ENCODE results near the gene UGT2B7. TPM values are rescaled to one million over a fixed set of nuclear protein-coding genes. Genes with fewer than 3 reads are reported as not detected.

Gene UGT2B7
- total RNA-seq, 1 experiment from 2014 or later: not detected

GRCh38 chr4:69093681-69094080, 2.6 kb upstream of the UGT2B7 start:
- no peaks in the 10 kb centered on the region for H3K36me3 Mint-ChIP-seq (ENCODE audit: insufficient read depth in 1 of 3, low read depth in 3 of 3)
- no peaks in the 10 kb centered on the region for H4K20me1 ChIP-seq (ENCODE audit: control insufficient read depth, insufficient read depth, insufficient read length)
- no peak for TF ChIP-seq CTCF (conservative IDR thresholded peaks at IDR 0.05)

More at GRCh38 chr4:69093681-69094080, 2.6 kb upstream of the UGT2B7 start:
- Histone ChIP-seq H3K79me2 (ENCODE audit: insufficient read depth, low read length) (no peaks in the 10 kb centered on the region), H3K23me2 (ENCODE audit: insufficient read length, low read depth, low read length, poor library complexity, severe bottlenecking) (no peaks in the 10 kb centered on the region), H4K8ac (replicated peaks; ENCODE audit: insufficient read length, low read depth, low read length) (no peak overlapping the region), H3K18ac (ENCODE audit: insufficient read length, low read depth, low read length) (no peak overlapping the region), H2BK15ac (ENCODE audit: low read depth, low read length) (no peak overlapping the region), H3K23ac (ENCODE audit: insufficient read length, low read depth, low read length) (no peak overlapping the region), H2AK5ac (ENCODE audit: insufficient read length, low read length) (no peak overlapping the region), H3T11ph (ENCODE audit: low read length) (no peak overlapping the region), H2BK12ac (ENCODE audit: insufficient read length, low read depth, low read length) (no peak overlapping the region), H2AFZ (ENCODE audit: low read length) (no peak overlapping the region), H3K9ac (ENCODE audit: extremely low read depth, insufficient read length, low read length) (no peak overlapping the region), H4K91ac (ENCODE audit: insufficient read length, low read depth, low read length) (no peak overlapping the region), H3K14ac (ENCODE audit: insufficient read depth, low read length) (no peak overlapping the region), H3K4ac (ENCODE audit: low read depth, low read length) (no peak overlapping the region), H3K9me3 (ENCODE audit: control insufficient read depth, low read depth, low read length) (no peaks in the 10 kb centered on the region), H2BK5ac (ENCODE audit: insufficient read length, low read length) (no peak overlapping the region), H4K5ac (ENCODE audit: insufficient read length, low read depth, low read length) (no peak overlapping the region), H3K56ac (ENCODE audit: insufficient read length, low read depth, low read length) (no peak overlapping the region), H3K27me3 (ENCODE audit: insufficient read depth, low read length) (no peaks in the 10 kb centered on the region), H3K4me2 (ENCODE audit: insufficient read depth, insufficient read length, low read length) (no peak overlapping the region), H2BK20ac (ENCODE audit: low read depth, low read length, poor library complexity, severe bottlenecking) (no peak overlapping the region), H3K79me1 (ENCODE audit: insufficient read depth, low read depth, low read length, poor library complexity, severe bottlenecking) (no peaks in the 10 kb centered on the region), H3K4me1 (ENCODE audit: insufficient read depth, low read length) (no peaks in the 10 kb centered on the region), H2BK120ac (ENCODE audit: low read depth, low read length, poor library complexity, severe bottlenecking) (no peak overlapping the region), H3K27ac (ENCODE audit: insufficient read length, low read depth, low read length) (no peak overlapping the region)
- Mint-ChIP-seq H3K4me3 (no peak overlapping the region), H3K9me3 (no peaks in the 10 kb centered on the region), H3K27me3 (ENCODE audit: low read depth) (no peaks in the 10 kb centered on the region), H3K4me1 (peaks cover 3 to 7% of the 10 kb centered on the region in 2 experiments), H3K27ac (no peak overlapping the region)
- no peak for DNase-seq
- WGBS (ENCODE audit: extremely low coverage, insufficient read length, low lambda C conversion rate): no CpG with 5 or more reads among the region's 3 CpGs

Measured in H9 (cell line).